KMS-11 (cell line): ENCODE measurements around the gene OR52A1.

Experiments
- H2AFZ ChIP-seq: fragments of 200-600 bp; sonication (generic); 2 replicates; pipeline ENCODE4 v1.6.1; 2016; ENCODE audit warnings: antibody characterized with exemption, mixed run types, low read depth
- H3K27ac ChIP-seq: fragments of 200-600 bp; sonication (generic); 2 replicates; pipeline ENCODE4 v1.6.1; 2016; ENCODE audit warnings: mild to moderate bottlenecking, mixed run types
- H3K27me3 ChIP-seq: fragments of 200-600 bp; sonication (generic); 2 replicates; pipeline ENCODE4 v1.6.1; 2017; ENCODE audit warnings: mild to moderate bottlenecking, low read depth, mixed run types, moderate library complexity; ENCODE audit not compliant: insufficient read depth
- H3K36me3 ChIP-seq: fragments of 200-600 bp; sonication (generic); 2 replicates; pipeline ENCODE4 v1.6.1; 2017; ENCODE audit warnings: mild to moderate bottlenecking, mixed run types; ENCODE audit not compliant: insufficient read depth
- H3K4me1 ChIP-seq: fragments of 200-600 bp; sonication (generic); 2 replicates; pipeline ENCODE4 v1.6.1; 2016; ENCODE audit warnings: mild to moderate bottlenecking, low read depth, mixed run types; ENCODE audit not compliant: poor library complexity, severe bottlenecking
- H3K4me2 ChIP-seq: fragments of 200-600 bp; sonication (generic); 2 replicates; pipeline ENCODE4 v1.7.0; 2016; ENCODE audit warnings: mild to moderate bottlenecking, mixed run types
- H3K4me3 ChIP-seq: fragments of 200-600 bp; sonication (generic); IDR thresholded peaks from 2 replicates; pipeline ENCODE4 v1.6.1; 2017; ENCODE audit warnings: low read depth, low read length, mixed read lengths; ENCODE audit not compliant: insufficient read depth
- H3K79me2 ChIP-seq: fragments of 200-600 bp; sonication (generic); 2 replicates; pipeline ENCODE4 v1.6.1; 2016; ENCODE audit warnings: low read depth, mixed run types; ENCODE audit not compliant: insufficient read depth
- H3K9ac ChIP-seq: fragments of 200-600 bp; sonication (generic); 2 replicates; pipeline ENCODE4 v1.6.1; 2016; ENCODE audit warnings: mild to moderate bottlenecking, mixed run types
- H4K20me1 ChIP-seq: fragments of 200-600 bp; sonication (generic); 2 replicates; pipeline ENCODE4 v1.6.1; 2016; ENCODE audit warnings: mild to moderate bottlenecking, mixed run types; ENCODE audit not compliant: insufficient read depth
- CTCF ChIP-seq: fragments of 200-600 bp; sonication (generic); conservative IDR thresholded peaks from 2 replicates; pipeline ENCODE4 v1.6.1; 2017; ENCODE audit warnings: low read depth, mild to moderate bottlenecking, antibody characterized with exemption, low read length, moderate library complexity, mixed read lengths

OR52A1 gene

GRCh38 chr11:5137996-5138395, 16.6 kb downstream of the OR52A1 start, which contains the start of gene OR52A5:
Gene OR52A5, minus strand, starts transcription at chr11:5138356. Its CDS starts 5,714 bp downstream, at chr11:5132642.
- Histone ChIP-seq H3K4me1 (no peaks in the 10 kb centered on the region), H2AFZ (no peak within 1 kb of the TSS), H3K4me2 (no peak within 1 kb of the TSS), H3K36me3 (no peaks in the 10 kb centered on the region), H3K79me2 (no peaks in the 10 kb centered on the region), H4K20me1 (no peaks in the 10 kb centered on the region), H3K27me3 (no peaks in the 10 kb centered on the region), H3K27ac (no peak within 1 kb of the TSS), H3K9ac (no peak within 1 kb of the TSS), H3K4me3 (no peak within 1 kb of the TSS)
- no peak for TF ChIP-seq CTCF

GRCh38 chr11:5137014-5137413, 17.5 kb downstream of the OR52A1 start:
- no peak overlapping the region for H2AFZ ChIP-seq
- H3K27ac ChIP-seq, result no peak overlapping the region
- no peak for TF ChIP-seq CTCF
- H3K27me3 ChIP-seq, result no peaks in the 10 kb centered on the region
- H3K79me2 ChIP-seq, result no peaks in the 10 kb centered on the region
- no peaks in the 10 kb centered on the region for H3K36me3 ChIP-seq
- no peak overlapping the region for H3K4me2 ChIP-seq
- H3K4me3 ChIP-seq, result no peak overlapping the region
- H4K20me1 ChIP-seq, result no peaks in the 10 kb centered on the region
- no peak overlapping the region for H3K9ac ChIP-seq
- no peaks in the 10 kb centered on the region for H3K4me1 ChIP-seq

- no peak overlapping the region for H2AFZ ChIP-seq
- H4K20me1 ChIP-seq, result no peaks in the 10 kb centered on the region
- no peaks in the 10 kb centered on the region for H3K27me3 ChIP-seq
- no peaks in the 10 kb centered on the region for H3K36me3 ChIP-seq
- H3K27ac ChIP-seq, result no peak overlapping the region
- H3K9ac ChIP-seq, result no peak overlapping the region
- H3K79me2 ChIP-seq, result no peaks in the 10 kb centered on the region
- TF ChIP-seq CTCF, result no peak
- H3K4me3 ChIP-seq, result no peak overlapping the region
- H3K4me1 ChIP-seq, result no peaks in the 10 kb centered on the region
- no peak overlapping the region for H3K4me2 ChIP-seq
Observed at GRCh38 chr11:5136261-5136660, 18.3 kb downstream of the OR52A1 start.

- Histone ChIP-seq H4K20me1 (no peaks in the 10 kb centered on the region), H3K4me3 (no peak overlapping the region), H3K4me1 (no peaks in the 10 kb centered on the region), H3K9ac (no peak overlapping the region), H3K4me2 (no peak overlapping the region), H3K79me2 (no peaks in the 10 kb centered on the region), H2AFZ (no peak overlapping the region), H3K27ac (no peak overlapping the region), H3K36me3 (no peaks in the 10 kb centered on the region), H3K27me3 (no peaks in the 10 kb centered on the region)
- TF ChIP-seq CTCF, result no peak
Observed at GRCh38 chr11:5131584-5132335, 22.8 kb downstream of the OR52A1 start.
